RCC 7860 (cell line): ENCODE data around the gene ZNF600.
"Not testable (repeated sequence)": the region's sequence is repeated elsewhere in the genome, so short reads cannot be mapped to it uniquely, and the experiment has no call there.

Experiments
- DNase-seq: peaks from one replicate; pipeline ENCODE4 v3.0.0-alpha.2; 2015; ENCODE audit warnings: low spot score
- FAIRE-seq: peaks from 2 replicates; lab custom pipeline; 2012; peaks lifted over from hg19 to GRCh38; lab: Jason Lieb, UNC

The ZNF600 gene

GRCh38 chr19:52786464-52787354 lies at the start of gene ZNF600:
Gene ZNF600, minus strand, starts transcription at chr19:52786791. Its CDS starts 7,903 bp downstream, at chr19:52778888.
- DNase-seq = peak; percentile 48
- FAIRE-seq = not testable (repeated sequence)

- not testable (repeated sequence) for FAIRE-seq, DNase-seq
Measured at GRCh38 chr19:52834289-52834688, 47.7 kb upstream of the ZNF600 start.

GRCh38 chr19:52833541-52833940 lies 47.0 kb upstream of the ZNF600 start:
- not testable (repeated sequence) for FAIRE-seq, DNase-seq

GRCh38 chr19:52829866-52830265 lies 43.3 kb upstream of the ZNF600 start:
- not testable (repeated sequence) for DNase-seq

GRCh38 chr19:52825765-52826164 lies 39.2 kb upstream of the ZNF600 start:
- DNase-seq (no peak), FAIRE-seq (no peak)

More at GRCh38 chr19:52829866-52830265, 43.3 kb upstream of the ZNF600 start:
- FAIRE-seq = not testable (repeated sequence)

- no peak for DNase-seq
- no peak for FAIRE-seq
Measured at GRCh38 chr19:52823676-52824075, 37.1 kb upstream of the ZNF600 start.

- DNase-seq = peak; percentile 16
- peak; percentile 77 for FAIRE-seq
Measured at GRCh38 chr19:52821204-52821960, 34.8 kb upstream of the ZNF600 start, which contains the start of gene ZNF28. Gene ZNF28, minus strand, starts transcription at chr19:52821633. Its CDS starts 3,675 bp downstream, at chr19:52817958.

GRCh38 chr19:52820472-52821203 lies 34.0 kb upstream of the ZNF600 start:
- DNase-seq, FAIRE-seq: not testable (repeated sequence)

GRCh38 chr19:52809801-52810200 lies 23.2 kb upstream of the ZNF600 start:
- no peak for DNase-seq
- no peak for FAIRE-seq

- not testable (repeated sequence) for FAIRE-seq, DNase-seq
Measured at GRCh38 chr19:52799950-52800640, 13.5 kb upstream of the ZNF600 start.

- FAIRE-seq = no peak
Measured at GRCh38 chr19:52789440-52789839, 2.8 kb upstream of the ZNF600 start.

GRCh38 chr19:52786078-52786463 lies 520 bp downstream of the ZNF600 start:
- DNase-seq = no peak
- no peak for FAIRE-seq

More at GRCh38 chr19:52789440-52789839, 2.8 kb upstream of the ZNF600 start:
- no peak for DNase-seq

- no peak for DNase-seq
- no peak for FAIRE-seq
Measured at GRCh38 chr19:52785506-52785905, 1.1 kb downstream of the ZNF600 start.

GRCh38 chr19:52782864-52783263 lies 3.7 kb downstream of the ZNF600 start:
- DNase-seq, FAIRE-seq: not testable (repeated sequence)

- no peak for FAIRE-seq
- no peak for DNase-seq
Measured at GRCh38 chr19:52778811-52779210, 7.8 kb downstream of the ZNF600 start.

GRCh38 chr19:52756447-52756846 lies 30.1 kb downstream of the ZNF600 start:
- not testable (repeated sequence) for DNase-seq, FAIRE-seq

GRCh38 chr19:52749780-52750179 lies 36.8 kb downstream of the ZNF600 start:
- no peak for DNase-seq
- no peak for FAIRE-seq

- DNase-seq = peak; percentile 20
- FAIRE-seq = no peak
Measured at GRCh38 chr19:52748336-52748950, 38.1 kb downstream of the ZNF600 start.

- not testable (repeated sequence) for FAIRE-seq, DNase-seq
Measured at GRCh38 chr19:52745919-52746318, 40.7 kb downstream of the ZNF600 start.
